Inflammatory macrophage (primary cell): Measurements from ENCODE around the gene ZNF682.
"Not testable (repeated sequence)": the region's sequence is repeated elsewhere in the genome, so short reads cannot be mapped to it uniquely, and the experiment has no call there.

Experiments used
- DNase-seq, 2 donors: peaks; one replicate each; pipeline ENCODE4 v3.0.0-alpha.2; 2020 to 2022
- total RNA-seq, 18 experiments: gene quantifications; one replicate each; lab custom pipeline; 2026; ENCODE audit warnings: mixed read lengths in 6 of 18, inconsistent platforms in 2 of 18; lab: John Stamatoyannopoulos, UW

The ZNF682 gene
- total RNA-seq, result 0.56 to 4.0 (median 1.9) reads per million in 18 experiments

GRCh38 chr19:20039203-20039723 lies at the start of gene ZNF682:
Gene ZNF682, minus strand, starts transcription at chr19:20039505. Its CDS starts 160 bp downstream, at chr19:20039345.
- peak; percentile 89 to 92 for DNase-seq

GRCh38 chr19:20082876-20083275 lies 43.6 kb upstream of the ZNF682 start:
- DNase-seq, result not testable (repeated sequence)

GRCh38 chr19:20082232-20082833 lies 43.0 kb upstream of the ZNF682 start:
- not testable (repeated sequence) for DNase-seq

GRCh38 chr19:20080656-20081055 lies 41.4 kb upstream of the ZNF682 start:
- DNase-seq, result no peak

- no peak for DNase-seq
Measured at GRCh38 chr19:20079476-20079875, 40.2 kb upstream of the ZNF682 start.

GRCh38 chr19:20078581-20079031 lies 39.3 kb upstream of the ZNF682 start:
- DNase-seq, result peak in 1 of 2 donors; percentile 10

GRCh38 chr19:20077791-20078463 lies 38.6 kb upstream of the ZNF682 start, which contains the start of gene ZNF90:
Gene ZNF90, plus strand, starts transcription at chr19:20078000. Its CDS starts 133 bp downstream, at chr19:20078133.
- peak; percentile 67 to 77 for DNase-seq

- DNase-seq, result no peak
Measured at GRCh38 chr19:20072936-20073335, 33.6 kb upstream of the ZNF682 start.

GRCh38 chr19:20070691-20071090 lies 31.4 kb upstream of the ZNF682 start:
- no peak for DNase-seq

GRCh38 chr19:20068559-20068958 lies 29.3 kb upstream of the ZNF682 start:
- DNase-seq, result not testable (repeated sequence)

- DNase-seq, result no peak
Measured at GRCh38 chr19:20067943-20068342, 28.6 kb upstream of the ZNF682 start.

GRCh38 chr19:20066861-20067260 lies 27.6 kb upstream of the ZNF682 start:
- no peak for DNase-seq

GRCh38 chr19:20060282-20060681 lies 21.0 kb upstream of the ZNF682 start:
- no peak for DNase-seq

- DNase-seq, result not testable (repeated sequence)
Measured at GRCh38 chr19:20058738-20059137, 19.4 kb upstream of the ZNF682 start.

GRCh38 chr19:20051841-20052768 lies 12.8 kb upstream of the ZNF682 start:
- DNase-seq, result peak; percentile 72 to 76

GRCh38 chr19:20045742-20046141 lies 6.4 kb upstream of the ZNF682 start:
- DNase-seq, result not testable (repeated sequence)

- DNase-seq, result no peak
Measured at GRCh38 chr19:20044663-20045062, 5.4 kb upstream of the ZNF682 start.

GRCh38 chr19:20038358-20039202 lies 725 bp downstream of the ZNF682 start:
- DNase-seq, result no peak

GRCh38 chr19:20035935-20036334 lies 3.4 kb downstream of the ZNF682 start:
- DNase-seq, result no peak

GRCh38 chr19:20028611-20029010 lies 10.7 kb downstream of the ZNF682 start:
- no peak for DNase-seq

- DNase-seq, result no peak
Measured at GRCh38 chr19:20005741-20006140, 33.6 kb downstream of the ZNF682 start.
